Neural progenitor cell (in vitro differentiated cells): ENCODE measurements around the gene RGS9. TPM values are rescaled to one million over a fixed set of nuclear protein-coding genes. Genes with fewer than 3 reads are reported as not detected.
A peak's percentile ranks its signal among the peaks of the same experiment; 100 is the strongest.

Source experiments
- DNase-seq: peaks from one replicate; pipeline ENCODE4 v3.0.0-alpha.2; 2016; ENCODE audit warnings: low spot score
- H2AFZ ChIP-seq: fragments of 200-600 bp; sonication (generic); replicated peaks from 2 replicates; pipeline ENCODE4 v1.6.1; 2016; ENCODE audit warnings: antibody characterized with exemption
- H3F3A ChIP-seq: fragments of 200-600 bp; sonication (generic); 2 replicates; pipeline ENCODE4 v1.6.1; 2016; ENCODE audit warnings: antibody characterized with exemption, low read depth
- H3K27ac ChIP-seq: fragments of 200-600 bp; sonication (generic); 2 replicates; pipeline ENCODE4 v1.5.1; 2016; ENCODE audit warnings: mild to moderate bottlenecking
- H3K27me3 ChIP-seq: fragments of 200-600 bp; sonication (generic); 2 replicates; pipeline ENCODE4 v1.6.1; 2016; ENCODE audit warnings: mild to moderate bottlenecking, moderate library complexity
- H3K36me3 ChIP-seq: fragments of 200-600 bp; sonication (generic); 2 replicates; pipeline ENCODE4 v1.5.1; 2016
- H3K4me1 ChIP-seq: fragments of 200-600 bp; sonication (generic); 2 replicates; pipeline ENCODE4 v1.6.1; 2016; ENCODE audit warnings: mixed run types
- H3K4me2 ChIP-seq: fragments of 200-600 bp; sonication (generic); 2 replicates; pipeline ENCODE4 v1.6.1; 2016
- H3K4me3 ChIP-seq: fragments of 200-600 bp; sonication (generic); 2 replicates; pipeline ENCODE4 v1.5.1; 2016
- H3K79me2 ChIP-seq: fragments of 200-600 bp; sonication (generic); 2 replicates; pipeline ENCODE4 v1.6.1; 2016; ENCODE audit warnings: low read depth
- H3K9ac ChIP-seq: fragments of 200-600 bp; sonication (generic); 2 replicates; pipeline ENCODE4 v1.6.1; 2016
- H3K9me3 ChIP-seq: fragments of 200-600 bp; sonication (generic); 2 replicates; pipeline ENCODE4 v1.5.1; 2016; ENCODE audit warnings: low read depth
- H4K20me1 ChIP-seq: fragments of 200-600 bp; sonication (generic); 2 replicates; pipeline ENCODE4 v1.6.1; 2016; ENCODE audit warnings: low read depth
- H3K27ac Mint-ChIP-seq: 3 replicates; pipeline ENCODE4 v1.8.0; 2021; ENCODE audit warnings: mixed read lengths
- H3K27me3 Mint-ChIP-seq: 2 replicates; pipeline ENCODE4 v1.8.0; 2022; ENCODE audit warnings: low read depth, mild to moderate bottlenecking, inconsistent platforms, moderate library complexity, mixed read lengths; ENCODE audit not compliant: insufficient read depth
- H3K36me3 Mint-ChIP-seq: 3 replicates; pipeline ENCODE4 v1.8.0; 2021; ENCODE audit warnings: mixed read lengths
- H3K4me1 Mint-ChIP-seq: 3 replicates; pipeline ENCODE4 v1.8.0; 2021; ENCODE audit warnings: mixed read lengths
- H3K4me3 Mint-ChIP-seq: 3 replicates; pipeline ENCODE4 v1.8.0; 2021; ENCODE audit warnings: mild to moderate bottlenecking, moderate library complexity, mixed read lengths
- H3K9me3 Mint-ChIP-seq: 3 replicates; pipeline ENCODE4 v1.8.0; 2020; ENCODE audit warnings: mixed read lengths
- CTCF ChIP-seq: fragments of 200-600 bp; sonication (generic); IDR thresholded peaks from 2 replicates; pipeline ENCODE4 v1.5.1; 2017; ENCODE audit warnings: antibody characterized with exemption, mild to moderate bottlenecking
- EZH2 ChIP-seq: fragments of 200-600 bp; sonication (generic); IDR thresholded peaks from 2 replicates; pipeline ENCODE4 v1.6.1; 2017; ENCODE audit warnings: antibody characterized with exemption, mild to moderate bottlenecking, moderate library complexity
- EZH2phosphoT487 ChIP-seq: fragments of 200-600 bp; sonication (generic); IDR thresholded peaks from 2 replicates; pipeline ENCODE4 v1.6.1; 2017; ENCODE audit warnings: antibody characterized with exemption
- total RNA-seq: library from RNA; depleted of rRNA; stranded (reverse); fragments of >200 nt; gene quantifications from 2 replicates; pipeline ENCODE4 v1.2.3, GENCODE V29; 2015; ENCODE audit warnings: low replicate concordance

Gene RGS9
- total RNA-seq, 1 donor from 2014 or later, result 7.9 TPM

- H3K27me3 ChIP-seq, result no peaks in the 10 kb centered on the region
- peaks cover 22% of the 10 kb centered on the region for H3K9me3 Mint-ChIP-seq
- H3K4me1 Mint-ChIP-seq, result peaks cover 16% of the 10 kb centered on the region
- H3K4me1 ChIP-seq, result no peaks in the 10 kb centered on the region
- H3K36me3 ChIP-seq, result no peaks in the 10 kb centered on the region
- no peak overlapping the region for H3K27ac Mint-ChIP-seq
- H3K27me3 Mint-ChIP-seq, result no peaks in the 10 kb centered on the region
- TF ChIP-seq EZH2phosphoT487, result no peak
- TF ChIP-seq EZH2, result no peak
- no peak for TF ChIP-seq CTCF
- H3K79me2 ChIP-seq, result no peaks in the 10 kb centered on the region
- no peaks in the 10 kb centered on the region for H4K20me1 ChIP-seq
- H3K27ac ChIP-seq, result no peak overlapping the region
- H3K4me3 Mint-ChIP-seq, result no peak overlapping the region
- H3K4me3 ChIP-seq, result no peak overlapping the region
- no peak overlapping the region for H3K9ac ChIP-seq
- no peak for DNase-seq
- H2AFZ ChIP-seq, result no peak overlapping the region
- H3F3A ChIP-seq, result no peaks in the 10 kb centered on the region
- no peak overlapping the region for H3K4me2 ChIP-seq
- no peaks in the 10 kb centered on the region for H3K9me3 ChIP-seq
- peaks cover 2% of the 10 kb centered on the region for H3K36me3 Mint-ChIP-seq
Measured at GRCh38 chr17:65265276-65265675, 128.1 kb downstream of the RGS9 start.

- no peak overlapping the region for H3K4me2 ChIP-seq
- H3K27me3 ChIP-seq, result no peaks in the 10 kb centered on the region
- no peak overlapping the region for H3K4me3 ChIP-seq
- H3K9me3 ChIP-seq, result no peaks in the 10 kb centered on the region
- no peaks in the 10 kb centered on the region for H4K20me1 ChIP-seq
- H3K79me2 ChIP-seq, result no peaks in the 10 kb centered on the region
- Mint-ChIP-seq H3K9me3 (peaks cover 22% of the 10 kb centered on the region), H3K27ac (no peak overlapping the region), H3K4me3 (no peak overlapping the region), H3K27me3 (peaks cover 4% of the 10 kb centered on the region), H3K4me1 (peaks cover 10% of the 10 kb centered on the region), H3K36me3 (peaks cover 2% of the 10 kb centered on the region)
- no peaks in the 10 kb centered on the region for H3F3A ChIP-seq
- H3K4me1 ChIP-seq, result no peaks in the 10 kb centered on the region
- no peak overlapping the region for H3K9ac ChIP-seq
- TF ChIP-seq EZH2 (no peak), EZH2phosphoT487 (no peak), CTCF (no peak)
- no peak overlapping the region for H3K27ac ChIP-seq
- no peaks in the 10 kb centered on the region for H3K36me3 ChIP-seq
- no peak overlapping the region for H2AFZ ChIP-seq
- no peak for DNase-seq
Measured at GRCh38 chr17:65268832-65269231, 131.7 kb downstream of the RGS9 start.

DNA sequence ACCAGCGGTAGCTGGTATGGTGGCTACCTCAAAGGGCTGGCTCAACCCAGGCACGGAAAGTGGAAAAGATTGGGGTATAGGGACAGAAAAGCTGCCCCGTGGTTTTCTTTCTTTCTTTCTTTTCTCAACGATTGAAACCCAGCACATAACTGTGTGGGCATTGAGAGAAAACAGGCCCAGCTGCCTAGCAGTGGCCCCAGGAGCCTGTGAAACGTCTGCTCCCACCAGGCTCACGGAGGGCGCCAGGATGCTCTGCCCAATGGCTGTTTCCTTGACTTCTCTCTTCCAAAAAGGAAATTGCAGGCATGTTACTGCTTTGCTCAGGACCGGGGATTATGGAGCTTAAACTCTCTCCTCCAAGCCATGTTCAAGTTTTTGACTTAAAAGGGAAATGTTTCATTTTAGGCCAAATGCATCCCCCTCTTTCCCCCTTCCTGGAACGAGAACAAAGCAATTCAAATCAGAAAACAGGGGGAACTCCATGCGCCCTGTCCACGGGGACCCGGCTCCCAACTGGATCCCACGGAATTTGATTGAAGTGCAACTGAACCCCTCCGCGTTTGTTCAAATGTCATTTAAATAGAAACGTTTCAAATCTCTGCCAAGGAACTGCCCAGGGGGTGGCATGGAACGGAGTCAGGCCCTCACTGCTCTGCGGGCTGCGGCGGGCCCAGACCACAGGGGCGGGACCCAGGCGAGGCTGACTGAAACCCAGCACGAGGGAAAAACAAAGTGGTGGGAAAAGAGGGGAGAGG, 133.5 kb downstream of the RGS9 start:
- Histone ChIP-seq H3F3A (no peaks in the 10 kb centered on the region), H3K27me3 (no peaks in the 10 kb centered on the region), H4K20me1 (no peaks in the 10 kb centered on the region), H3K4me1 (no peaks in the 10 kb centered on the region), H3K9ac (no peak overlapping the region), H2AFZ (peak overlapping the region; percentile 71), H3K36me3 (no peaks in the 10 kb centered on the region), H3K4me2 (no peak overlapping the region), H3K27ac (no peak overlapping the region), H3K4me3 (no peak overlapping the region), H3K9me3 (no peaks in the 10 kb centered on the region), H3K79me2 (no peaks in the 10 kb centered on the region)
- peaks cover 10% of the 10 kb centered on the region for H3K4me1 Mint-ChIP-seq
- H3K27me3 Mint-ChIP-seq, result peaks cover 8% of the 10 kb centered on the region
- peaks cover 2% of the 10 kb centered on the region for H3K36me3 Mint-ChIP-seq
- no peak overlapping the region for H3K4me3 Mint-ChIP-seq
- no peak for DNase-seq
- TF ChIP-seq EZH2phosphoT487, result no peak
- no peak for TF ChIP-seq EZH2
- no peak for TF ChIP-seq CTCF
- H3K27ac Mint-ChIP-seq, result no peak overlapping the region
- H3K9me3 Mint-ChIP-seq, result peaks cover 20% of the 10 kb centered on the region
